ENCODE results near the gene GAS2L1. TPM values are rescaled to one million over a fixed set of nuclear protein-coding genes. Genes with fewer than 3 reads are reported as not detected.

The GAS2L1 gene
- total RNA-seq, 1 donor from 2014 or later, result 21.6 TPM

GRCh38 chr22:29327089-29327764, 20.8 kb downstream of the GAS2L1 start:
- H3K4me3 Mint-ChIP-seq (ENCODE audit: unreplicated experiment), result no peak overlapping the region
- no peaks in the 10 kb centered on the region for H3K9me3 Mint-ChIP-seq (ENCODE audit: unreplicated experiment)
- no peak for DNase-seq (ENCODE audit: extremely low spot score, unreplicated experiment)
- peaks cover 2% of the 10 kb centered on the region for H3K36me3 Mint-ChIP-seq (ENCODE audit: unreplicated experiment)
- no peak for TF ChIP-seq CTCF (IDR thresholded peaks at IDR 0.05)
- no peak overlapping the region for H3K27ac Mint-ChIP-seq (ENCODE audit: unreplicated experiment)
- no peaks in the 10 kb centered on the region for H3K27me3 Mint-ChIP-seq (ENCODE audit: unreplicated experiment)
- peaks cover 7% of the 10 kb centered on the region for H3K4me1 Mint-ChIP-seq (ENCODE audit: unreplicated experiment)

- TF ChIP-seq CTCF (IDR thresholded peaks at IDR 0.05), result no peak
- peaks cover 2% of the 10 kb centered on the region for H3K36me3 Mint-ChIP-seq (ENCODE audit: unreplicated experiment)
- no peaks in the 10 kb centered on the region for H3K9me3 Mint-ChIP-seq (ENCODE audit: unreplicated experiment)
- no peak overlapping the region for H3K4me3 Mint-ChIP-seq (ENCODE audit: unreplicated experiment)
- no peak overlapping the region for H3K27ac Mint-ChIP-seq (ENCODE audit: unreplicated experiment)
- no peaks in the 10 kb centered on the region for H3K27me3 Mint-ChIP-seq (ENCODE audit: unreplicated experiment)
- no peak for DNase-seq (ENCODE audit: extremely low spot score, unreplicated experiment)
- H3K4me1 Mint-ChIP-seq (ENCODE audit: unreplicated experiment), result peaks cover 7% of the 10 kb centered on the region
These were observed 21.6 kb downstream of the GAS2L1 start for GRCh38 chr22:29328055-29328454.

DNA sequence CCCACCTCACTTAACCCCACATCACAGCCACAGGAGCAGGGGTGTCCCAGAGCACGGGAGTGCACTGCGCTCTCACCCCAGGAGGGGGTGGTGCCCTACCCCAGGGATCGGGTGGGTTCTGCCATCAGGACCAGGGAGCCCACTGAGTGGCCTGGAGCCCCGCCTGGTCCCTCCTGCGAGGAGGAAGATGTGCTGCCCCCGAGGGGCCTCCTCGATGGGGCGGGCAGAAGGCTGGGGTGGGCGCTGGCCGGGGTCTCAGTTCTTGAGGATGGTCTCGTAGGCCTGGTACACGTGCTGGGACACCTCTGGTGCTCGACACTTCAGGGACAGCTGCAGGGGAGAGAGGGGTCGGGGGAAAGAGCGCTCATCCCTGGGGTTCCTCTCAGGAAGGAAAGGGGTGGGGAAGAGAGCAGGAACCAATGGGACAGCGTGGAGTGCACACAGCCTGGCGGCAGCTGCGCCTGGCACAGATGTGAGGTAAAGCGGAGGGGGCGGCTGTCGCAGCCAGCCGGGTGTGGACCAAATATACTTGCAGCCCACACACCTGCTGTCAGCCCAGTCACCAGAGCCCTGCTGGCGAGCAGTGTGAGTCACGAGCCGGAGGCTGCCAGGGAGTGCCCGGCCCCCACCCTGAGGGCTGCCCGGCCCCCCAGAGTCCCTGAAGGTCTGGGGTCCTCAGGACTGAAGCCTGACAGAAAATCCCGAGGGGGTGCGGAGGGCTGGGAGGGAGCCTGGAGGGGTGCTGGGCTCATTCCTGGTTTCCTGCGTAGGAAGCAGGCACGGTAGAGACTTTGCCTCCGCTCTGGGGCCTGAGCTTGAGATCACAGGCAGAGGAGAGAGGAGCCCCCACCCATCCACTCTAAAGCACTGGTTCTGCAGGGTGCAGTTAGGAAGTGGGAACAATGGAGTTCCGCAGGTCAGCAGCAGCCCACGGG, 22.4 kb downstream of the GAS2L1 start:
- no peak for TF ChIP-seq CTCF (IDR thresholded peaks at IDR 0.05)
- Mint-ChIP-seq H3K36me3 (ENCODE audit: unreplicated experiment) (peaks cover 8% of the 10 kb centered on the region), H3K9me3 (ENCODE audit: unreplicated experiment) (no peaks in the 10 kb centered on the region), H3K27me3 (ENCODE audit: unreplicated experiment) (no peaks in the 10 kb centered on the region), H3K4me3 (ENCODE audit: unreplicated experiment) (no peak overlapping the region), H3K27ac (ENCODE audit: unreplicated experiment) (no peak overlapping the region), H3K4me1 (ENCODE audit: unreplicated experiment) (peaks cover 7% of the 10 kb centered on the region)
- DNase-seq (ENCODE audit: extremely low spot score, unreplicated experiment), result no peak

DNA sequence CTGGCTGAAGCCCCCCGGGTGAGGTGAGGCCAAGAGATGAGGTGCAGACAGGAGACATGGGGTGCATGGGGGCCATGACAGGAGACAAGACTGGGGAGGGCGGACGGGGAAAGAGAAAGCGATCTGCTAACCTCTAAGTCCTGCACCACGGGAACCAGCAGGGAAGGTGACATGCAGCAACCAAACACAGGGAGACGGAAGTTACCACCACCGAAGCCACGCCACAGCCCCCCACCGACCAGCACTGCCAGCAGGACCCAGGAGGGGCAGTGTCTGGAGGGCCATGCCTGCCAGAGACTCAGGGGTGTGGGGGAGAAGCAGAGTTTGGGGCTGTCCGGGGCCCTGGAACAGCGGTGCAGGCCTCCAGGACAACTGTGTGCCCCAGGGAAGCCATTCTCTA, 23.1 kb downstream of the GAS2L1 start:
- no peak for DNase-seq (ENCODE audit: extremely low spot score, unreplicated experiment)
- Mint-ChIP-seq H3K4me3 (ENCODE audit: unreplicated experiment) (no peak overlapping the region), H3K4me1 (ENCODE audit: unreplicated experiment) (peaks cover 7% of the 10 kb centered on the region), H3K36me3 (ENCODE audit: unreplicated experiment) (peaks cover 10% of the 10 kb centered on the region), H3K27ac (ENCODE audit: unreplicated experiment) (peak overlapping the region; percentile 41), H3K9me3 (ENCODE audit: unreplicated experiment) (no peaks in the 10 kb centered on the region), H3K27me3 (ENCODE audit: unreplicated experiment) (no peaks in the 10 kb centered on the region)
- TF ChIP-seq CTCF (IDR thresholded peaks at IDR 0.05), result no peak

- no peak overlapping the region for H3K27ac Mint-ChIP-seq (ENCODE audit: unreplicated experiment)
- no peak overlapping the region for H3K4me3 Mint-ChIP-seq (ENCODE audit: unreplicated experiment)
- DNase-seq (ENCODE audit: extremely low spot score, unreplicated experiment), result no peak
- H3K27me3 Mint-ChIP-seq (ENCODE audit: unreplicated experiment), result no peaks in the 10 kb centered on the region
- TF ChIP-seq CTCF (IDR thresholded peaks at IDR 0.05), result no peak
- H3K4me1 Mint-ChIP-seq (ENCODE audit: unreplicated experiment), result peaks cover 7% of the 10 kb centered on the region
- no peaks in the 10 kb centered on the region for H3K9me3 Mint-ChIP-seq (ENCODE audit: unreplicated experiment)
- H3K36me3 Mint-ChIP-seq (ENCODE audit: unreplicated experiment), result peaks cover 10% of the 10 kb centered on the region
These were observed 23.8 kb downstream of the GAS2L1 start for GRCh38 chr22:29330291-29330690.
